Activated CD8-positive, alpha-beta memory T cell treated with anti-CD3 and anti-CD28 coated beads for 1 hour (primary cell): ENCODE data around the gene CORO2B.

Experiments
- DNase-seq, 2 donors: peaks; one replicate each; pipeline ENCODE4 v3.0.0-alpha.2; 2020; ENCODE audit warnings: low read depth in 1 of 2; ENCODE audit errors: extremely low read depth in 1 of 2

The CORO2B gene

DNA sequence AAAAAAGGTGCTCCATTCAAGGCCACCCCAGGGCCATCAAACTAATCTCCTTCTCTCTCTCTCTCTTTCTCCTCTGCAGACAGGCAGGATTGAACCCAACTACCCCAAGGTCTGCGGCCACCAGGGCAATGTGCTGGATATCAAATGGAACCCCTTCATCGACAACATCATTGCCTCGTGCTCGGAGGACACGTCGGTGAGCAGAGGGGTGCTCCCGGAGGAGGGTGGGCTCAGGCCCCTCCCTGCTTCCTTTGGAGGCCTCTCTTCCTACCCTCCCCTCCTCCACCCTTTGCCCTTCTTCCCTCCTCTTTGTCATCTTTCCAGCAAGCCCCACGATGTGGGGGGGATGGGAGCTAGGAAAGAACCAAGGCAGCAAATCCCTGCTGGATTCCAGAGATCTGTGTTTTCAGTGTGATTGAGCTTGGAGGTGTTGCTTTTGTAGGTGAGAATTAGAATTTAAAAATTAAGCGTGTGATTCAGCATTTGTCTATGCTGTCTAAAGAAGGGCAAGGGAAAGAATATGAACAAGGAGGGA lies 116.3 kb downstream of the CORO2B start:
- DNase-seq: no peak

DNA sequence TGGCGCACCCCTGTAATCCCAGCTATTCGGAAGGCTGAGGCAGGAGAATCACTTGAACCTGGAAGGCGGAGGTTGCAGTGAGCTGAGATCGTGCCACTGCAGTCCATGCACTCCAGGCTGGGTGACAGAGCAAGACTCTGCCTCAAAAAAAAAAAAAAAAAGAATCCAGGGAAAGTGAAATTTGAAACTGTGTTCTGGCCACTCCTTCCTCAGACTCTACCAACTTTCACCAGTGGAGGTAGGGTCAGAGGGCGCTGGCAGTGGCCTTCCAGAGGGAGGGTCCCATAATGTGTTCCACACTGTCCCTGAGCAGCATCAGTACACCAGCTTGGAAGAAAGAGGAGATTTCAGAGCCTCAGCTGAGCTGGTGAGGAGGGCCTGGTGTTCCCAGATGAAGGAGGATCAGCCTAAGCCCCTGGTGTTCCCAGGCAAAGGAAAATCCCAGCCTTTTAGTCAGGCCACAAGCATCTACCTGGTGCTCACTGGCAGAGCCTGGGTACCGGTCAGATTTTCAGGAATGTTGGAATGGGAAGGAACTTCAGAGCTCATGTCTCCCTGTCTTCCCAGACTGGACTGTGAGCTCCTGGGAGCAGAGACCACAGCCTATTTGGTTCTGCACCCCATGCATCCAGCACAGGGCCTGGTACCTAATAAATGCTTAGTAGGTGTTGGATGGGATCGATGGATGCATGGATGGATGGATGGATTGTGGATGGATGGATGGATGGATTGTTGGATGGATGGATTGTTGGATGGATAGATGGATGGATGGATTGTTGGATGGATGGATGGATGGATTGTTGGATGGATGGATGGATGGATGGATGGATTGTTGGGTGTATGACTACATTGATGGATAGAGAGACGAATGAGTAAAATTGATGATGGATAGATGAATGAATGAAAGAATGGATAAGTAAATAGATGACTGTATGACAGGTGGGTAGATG lies 117.9 kb downstream of the CORO2B start:
- DNase-seq: no peak

DNA sequence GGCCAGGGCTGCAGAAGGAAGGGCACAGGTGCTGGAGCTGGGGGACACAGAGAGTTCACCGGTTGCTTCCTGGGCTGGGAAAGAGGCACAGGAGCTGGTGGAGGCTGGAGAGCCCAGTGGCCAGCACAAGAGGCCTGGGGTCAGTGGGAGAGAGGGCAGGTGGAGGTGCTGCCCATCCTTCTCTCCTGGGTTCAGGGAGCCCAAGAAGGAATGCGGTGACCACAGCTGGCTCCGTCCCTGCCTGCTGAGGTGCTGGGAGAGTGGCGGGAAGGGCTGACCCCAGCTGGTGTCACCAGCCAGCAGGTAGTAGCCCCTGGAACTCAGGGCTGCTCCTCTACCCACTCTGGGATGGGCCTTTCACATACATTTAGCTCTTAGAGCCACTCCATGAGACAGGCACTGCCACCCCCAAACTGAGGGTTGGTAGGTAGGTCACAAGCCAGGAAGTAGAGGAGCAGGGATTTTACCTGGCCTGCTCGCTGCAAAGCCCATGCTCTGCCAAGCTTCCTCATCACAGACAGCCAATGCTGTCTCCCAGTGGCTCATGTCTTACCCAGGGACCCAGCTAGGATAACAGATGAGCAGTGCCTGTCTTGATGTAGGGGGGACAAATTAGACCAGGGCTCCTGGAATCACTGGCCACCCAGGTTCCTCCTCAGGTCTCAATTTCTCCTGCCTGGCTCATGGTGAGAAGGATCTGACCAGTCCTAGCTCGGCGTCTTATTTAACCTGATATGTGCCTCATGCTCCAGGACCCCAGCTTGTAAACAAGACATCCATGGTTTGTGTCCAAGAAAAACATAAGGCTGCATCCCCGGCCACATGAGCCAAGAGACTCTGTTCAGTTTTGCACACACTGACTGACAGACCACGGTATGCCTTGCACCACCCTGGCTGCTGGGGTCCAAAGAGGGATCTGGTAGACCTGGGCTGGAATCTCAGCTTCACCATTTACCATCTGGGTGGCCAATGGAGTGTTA lies 119.2 kb downstream of the CORO2B start:
- no peak for DNase-seq

DNA sequence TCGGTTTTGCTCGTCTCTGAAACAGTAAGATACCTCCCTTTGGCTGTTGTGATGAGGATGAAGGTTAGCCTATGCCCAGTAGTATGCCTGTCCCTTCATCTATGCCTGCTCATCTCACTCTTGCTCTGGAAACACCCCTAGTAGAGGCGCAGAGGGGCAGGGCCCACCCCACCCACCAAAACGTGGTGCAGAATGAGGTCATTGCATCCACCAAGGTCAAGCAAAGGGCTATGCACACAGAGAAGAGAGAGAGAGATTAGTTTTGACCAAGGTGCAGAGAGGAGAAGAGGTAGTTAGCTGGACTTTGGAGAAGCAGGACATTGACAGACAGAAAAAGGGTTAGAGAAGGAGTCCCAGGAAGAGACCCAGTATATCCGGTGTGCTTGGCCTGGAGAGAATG lies 119.9 kb downstream of the CORO2B start:
- no peak for DNase-seq

DNA sequence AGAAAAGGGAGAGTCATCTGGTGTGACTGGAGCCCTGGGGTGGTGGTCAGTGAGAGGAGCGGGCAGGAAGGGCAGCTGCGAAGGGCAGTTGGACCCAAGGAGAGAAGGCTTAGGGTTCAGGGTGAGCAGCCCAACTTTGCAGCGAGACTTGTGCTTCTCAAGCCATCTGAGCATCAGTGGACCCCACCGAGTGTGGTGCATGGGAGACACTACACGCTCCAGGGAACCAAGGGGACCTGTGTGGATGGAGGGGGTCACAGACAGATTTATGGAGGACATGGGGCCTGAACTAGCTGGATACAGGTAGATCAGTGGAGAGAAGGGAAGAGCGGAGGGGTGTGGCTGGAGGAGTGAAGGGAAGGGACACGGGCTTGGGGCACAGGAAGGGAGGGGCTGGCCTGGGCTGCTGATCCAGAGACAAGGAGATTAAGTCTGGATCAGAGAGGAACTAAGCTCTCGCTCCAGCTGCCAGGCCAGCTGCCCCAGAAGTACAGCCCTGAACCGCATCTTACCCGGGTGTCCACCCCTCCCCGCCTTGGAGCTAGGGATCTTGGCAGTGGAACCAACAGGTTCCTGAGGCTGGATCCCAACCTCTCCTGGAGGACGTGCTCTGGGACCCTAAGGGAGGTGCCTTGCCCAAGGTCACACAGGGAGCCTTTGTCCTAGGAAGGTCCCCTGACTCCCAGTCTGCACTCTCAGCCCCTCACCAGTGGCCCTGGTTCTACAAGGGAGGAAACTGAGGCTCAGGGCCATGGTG lies 120.5 kb downstream of the CORO2B start:
- DNase-seq: no peak

DNA sequence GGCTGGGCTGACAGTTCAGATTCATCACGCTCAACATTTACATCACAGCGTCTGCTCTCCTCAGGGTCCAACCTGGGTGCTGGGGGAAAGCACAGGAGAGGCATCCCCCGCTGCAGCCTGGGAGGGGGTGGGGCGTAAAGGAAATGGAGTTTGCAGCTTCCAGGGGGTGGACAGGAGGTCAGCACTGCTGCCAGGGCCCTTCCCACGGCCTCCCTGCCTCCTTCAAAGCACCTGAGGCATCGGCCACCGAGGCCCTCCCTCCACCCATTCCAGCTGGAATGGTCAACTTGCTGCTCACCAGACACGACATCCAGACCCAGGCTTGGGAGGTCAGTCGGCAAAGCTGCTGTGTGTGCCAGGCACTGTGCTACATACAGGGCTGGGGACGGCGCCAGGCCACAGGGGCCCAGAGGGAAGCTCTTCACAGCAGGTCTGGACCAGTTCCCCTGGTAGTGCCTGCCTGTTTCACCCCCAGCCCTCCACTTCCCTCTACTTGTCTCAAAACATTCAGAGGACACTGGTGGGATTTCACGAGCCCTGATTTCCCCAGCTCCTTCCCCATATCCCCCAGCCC lies 121.2 kb downstream of the CORO2B start:
- DNase-seq: no peak

DNA sequence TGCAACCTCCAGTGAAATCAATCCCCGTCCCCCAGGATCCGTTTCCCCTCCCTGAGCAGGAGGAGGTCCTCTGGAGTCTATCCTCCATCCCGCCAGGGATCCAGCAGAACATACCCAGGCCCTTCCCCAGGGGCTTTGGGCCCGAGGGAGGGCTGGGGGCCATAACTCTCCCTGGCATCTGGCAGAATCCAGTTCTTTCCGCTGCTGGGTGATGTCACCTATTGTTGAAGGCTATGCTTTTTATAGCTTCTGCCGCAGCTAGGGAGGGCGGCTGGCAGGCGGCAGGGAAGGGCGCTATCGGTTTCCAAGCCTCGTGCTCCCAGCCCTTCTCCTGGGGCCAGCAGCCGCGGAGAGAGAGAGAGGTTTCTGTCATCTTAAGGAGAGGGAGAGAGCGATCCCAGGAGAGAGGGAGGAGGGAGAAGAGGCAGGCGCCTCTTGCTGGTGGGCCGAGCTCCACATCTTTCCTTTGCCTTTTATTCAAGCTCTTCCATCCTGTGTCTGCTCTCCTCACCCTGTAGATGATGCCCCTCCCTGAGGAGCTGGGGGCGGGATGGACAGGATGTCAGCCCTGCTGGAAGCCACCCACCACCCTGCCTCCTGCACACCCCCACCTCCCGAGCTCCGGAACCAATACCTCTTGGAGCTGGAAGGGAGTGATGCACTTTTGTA lies 121.8 kb downstream of the CORO2B start:
- DNase-seq: no peak

DNA sequence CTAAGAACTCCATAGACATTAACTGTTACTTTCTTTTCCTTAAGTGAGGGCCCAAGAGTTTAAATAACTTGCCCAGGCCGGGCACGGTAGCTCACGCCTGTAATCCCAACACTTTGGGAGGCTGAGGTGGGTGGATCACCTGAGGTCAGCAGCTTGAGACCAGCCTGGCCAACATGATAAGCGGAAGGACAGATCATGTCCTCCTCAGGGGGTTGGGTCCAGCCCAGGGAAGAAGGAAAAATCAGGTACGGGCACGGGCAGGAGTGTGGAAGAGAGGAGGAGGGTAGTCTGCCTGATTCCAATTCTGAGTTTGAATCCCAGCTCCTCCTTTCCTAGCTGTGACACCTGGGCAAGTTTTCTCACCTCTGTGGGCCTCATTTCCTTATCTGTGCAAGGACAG lies 123.1 kb downstream of the CORO2B start:
- DNase-seq: no peak

DNA sequence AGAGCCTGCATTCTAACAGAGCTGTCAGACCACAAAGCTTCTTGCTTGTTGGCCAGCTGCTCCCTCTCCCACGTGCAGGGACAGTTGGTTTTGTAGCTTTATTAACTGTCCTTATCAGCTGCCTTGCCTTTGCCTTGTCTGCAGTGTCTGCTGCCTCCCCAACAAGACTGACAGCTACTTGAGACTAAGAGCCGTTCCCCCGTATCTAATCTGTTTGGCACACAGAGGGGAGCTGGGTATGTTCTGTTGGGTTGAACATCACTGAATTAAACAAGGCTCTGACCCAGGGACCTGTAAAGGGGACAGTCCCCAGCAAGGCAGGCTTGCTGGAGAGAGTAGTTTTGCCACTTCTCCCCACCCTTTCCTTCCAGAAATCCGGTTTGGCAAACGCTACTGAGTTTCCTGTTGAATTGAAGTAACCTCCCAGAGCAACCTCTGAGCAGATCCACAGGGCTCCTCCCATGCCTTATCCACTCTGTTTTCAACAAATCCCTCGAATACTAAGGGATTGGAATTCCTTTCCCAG lies 125.8 kb downstream of the CORO2B start:
- DNase-seq: no peak

DNA sequence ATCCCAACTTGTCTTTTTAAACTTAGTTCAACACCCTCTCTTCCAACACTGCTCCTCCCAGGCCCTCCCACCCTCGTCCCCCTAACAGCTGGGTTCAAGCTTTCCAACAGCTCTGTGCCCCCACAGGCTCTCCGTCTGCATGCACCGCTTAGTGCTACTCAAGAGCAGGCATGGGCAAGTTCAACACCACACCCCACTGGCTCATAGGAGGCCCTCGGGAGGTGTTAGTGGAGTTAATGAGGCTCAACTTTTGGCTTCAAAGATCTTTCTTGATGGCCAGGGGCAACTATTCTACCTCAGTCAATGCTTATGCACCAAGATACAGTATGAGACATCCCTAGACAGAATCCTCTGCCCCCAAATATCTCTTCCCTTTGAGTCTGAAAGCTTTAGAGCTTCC lies 127.5 kb downstream of the CORO2B start:
- DNase-seq: no peak

DNA sequence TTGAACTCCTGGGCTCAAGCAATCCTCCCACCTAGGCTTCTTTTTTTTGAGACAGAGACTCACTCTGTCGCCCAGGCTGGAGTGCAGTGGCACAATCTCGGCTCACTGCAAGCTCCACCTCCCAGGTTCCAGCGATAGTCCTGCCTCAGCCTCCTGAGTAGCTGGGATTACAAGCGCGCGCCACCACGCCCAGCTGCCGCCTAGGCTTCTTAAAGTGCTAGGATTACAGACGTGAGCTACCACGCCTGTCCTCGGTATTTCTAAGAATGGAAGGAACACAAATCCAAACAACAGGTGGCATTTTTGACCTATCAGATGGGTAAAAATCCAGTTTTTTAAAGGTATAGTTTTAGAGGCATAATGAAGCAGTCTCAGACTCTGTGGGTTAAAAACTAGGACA lies 128.1 kb downstream of the CORO2B start:
- DNase-seq: no peak

DNA sequence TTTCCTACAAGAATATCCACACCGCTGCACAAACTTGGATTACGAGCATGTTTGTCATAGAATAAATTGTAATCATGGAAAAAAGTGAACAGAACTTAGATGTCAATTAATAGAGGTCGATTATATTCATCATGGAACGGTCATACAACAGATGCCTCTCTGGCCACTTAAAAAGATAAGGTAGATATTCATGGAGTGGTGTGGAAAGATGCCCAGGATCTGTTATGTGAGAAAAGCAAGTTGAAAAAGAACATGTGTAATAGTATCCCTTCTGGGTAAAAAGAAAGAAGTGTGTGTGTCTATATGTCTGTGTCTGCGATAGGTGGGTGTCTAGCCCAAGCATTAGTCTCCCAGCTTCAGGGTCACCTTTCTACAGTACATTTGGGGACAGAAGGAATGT lies 128.6 kb downstream of the CORO2B start:
- DNase-seq: no peak

DNA sequence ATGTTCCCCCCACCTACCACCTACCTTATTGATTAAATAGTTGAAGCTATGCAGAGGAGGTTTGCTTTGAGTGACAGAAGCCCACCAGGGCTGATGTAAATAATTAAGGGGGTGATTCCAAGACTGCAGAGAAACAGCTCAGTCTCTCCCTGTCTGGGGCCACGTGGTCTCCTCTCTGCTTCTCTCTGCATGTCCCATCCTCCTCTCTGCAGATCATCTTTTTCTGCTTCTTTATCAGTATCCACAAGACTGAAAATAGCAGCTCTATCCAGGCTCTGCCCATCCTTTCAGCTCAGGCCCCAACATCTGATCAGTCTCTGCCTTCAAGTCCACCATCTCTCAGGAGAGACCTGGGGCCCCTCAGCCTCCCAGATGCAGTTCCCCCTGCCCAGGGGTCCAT lies 131.1 kb downstream of the CORO2B start:
- no peak for DNase-seq

DNA sequence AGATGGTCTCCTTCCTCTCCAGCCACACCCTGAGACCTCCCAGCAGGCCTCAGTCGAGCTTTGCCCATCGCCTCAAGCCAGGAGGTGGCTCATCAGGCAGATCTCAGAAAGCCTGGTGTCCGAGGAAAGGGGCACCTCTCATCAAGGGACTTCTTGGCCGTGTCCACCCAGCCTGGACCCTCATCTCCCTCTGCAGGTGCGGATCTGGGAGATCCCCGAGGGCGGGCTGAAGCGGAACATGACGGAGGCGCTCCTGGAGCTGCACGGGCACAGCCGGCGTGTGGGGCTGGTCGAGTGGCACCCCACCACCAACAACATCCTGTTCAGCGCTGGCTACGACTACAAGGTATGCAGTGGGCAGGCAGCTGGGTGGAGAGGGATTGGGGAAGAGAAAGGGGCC lies 131.7 kb downstream of the CORO2B start:
- no peak for DNase-seq

DNA sequence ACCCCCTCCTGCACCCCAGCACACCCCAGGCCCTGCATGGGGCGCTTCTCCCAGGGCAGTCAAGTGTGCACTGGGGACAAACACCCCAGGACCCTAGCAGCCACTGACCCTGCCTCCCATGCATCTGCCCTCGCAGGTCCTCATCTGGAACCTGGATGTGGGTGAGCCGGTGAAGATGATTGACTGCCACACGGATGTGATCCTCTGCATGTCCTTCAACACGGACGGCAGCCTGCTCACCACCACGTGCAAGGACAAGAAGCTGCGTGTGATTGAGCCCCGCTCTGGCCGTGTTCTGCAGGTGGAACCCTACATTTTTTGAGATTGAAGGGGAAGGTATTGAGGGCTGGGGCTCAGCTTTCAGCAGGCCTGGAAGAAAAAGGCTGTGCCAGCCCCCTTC lies 132.6 kb downstream of the CORO2B start:
- no peak for DNase-seq

DNA sequence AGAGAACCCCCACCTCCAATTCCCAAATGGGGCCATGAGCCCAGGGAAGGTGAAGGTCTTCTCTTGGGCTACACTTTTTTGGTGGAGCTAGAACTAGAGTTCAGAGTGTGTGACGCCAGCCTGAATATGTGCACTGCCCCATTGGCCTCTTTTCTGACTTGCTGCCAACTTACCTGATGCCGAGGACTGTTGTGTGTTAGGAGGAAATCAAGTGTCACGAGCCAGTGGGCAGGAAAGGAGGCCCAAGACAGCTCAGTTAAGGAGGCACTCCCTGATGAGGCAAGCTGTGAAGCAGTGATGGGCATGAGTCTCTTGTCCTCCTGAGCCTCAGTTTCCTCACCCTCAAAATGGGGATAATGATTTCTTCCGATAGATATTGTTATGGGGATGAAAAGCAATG lies 134.1 kb downstream of the CORO2B start:
- no peak for DNase-seq

DNA sequence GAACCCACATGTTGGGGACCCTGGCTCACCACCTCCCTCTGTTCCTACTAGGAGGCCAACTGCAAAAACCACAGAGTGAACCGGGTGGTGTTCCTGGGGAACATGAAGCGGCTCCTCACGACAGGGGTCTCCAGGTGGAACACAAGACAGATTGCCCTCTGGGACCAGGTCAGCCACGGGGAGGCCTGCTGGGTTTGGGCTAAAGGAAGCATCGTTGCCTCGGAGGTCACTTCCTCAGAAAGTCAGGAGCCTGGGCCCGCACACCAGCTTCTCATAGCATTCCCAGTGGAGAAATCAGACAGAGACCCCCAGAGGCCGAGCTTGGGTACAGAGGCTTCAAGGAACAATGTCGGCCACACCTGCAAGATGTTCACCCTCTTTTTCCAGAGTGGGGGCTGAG lies 135.1 kb downstream of the CORO2B start:
- DNase-seq: no peak

DNA sequence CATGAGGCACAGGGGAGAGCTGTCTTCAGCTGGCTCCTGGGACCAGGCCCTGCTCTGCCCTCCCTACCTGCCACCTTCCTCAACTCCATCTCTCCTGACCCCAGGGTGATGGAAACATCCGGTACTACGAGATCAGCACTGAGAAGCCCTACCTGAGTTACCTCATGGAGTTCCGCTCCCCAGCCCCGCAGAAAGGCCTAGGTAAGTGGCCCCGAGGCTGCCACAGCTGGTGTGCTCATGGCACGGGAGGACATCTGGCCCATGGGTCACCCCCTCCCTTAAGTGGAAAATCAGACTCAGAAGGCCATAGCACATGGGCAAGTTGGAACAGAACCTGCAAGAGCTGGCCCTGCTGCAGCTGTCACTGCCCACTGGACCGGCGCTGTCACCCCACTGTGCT lies 136.3 kb downstream of the CORO2B start:
- DNase-seq: no peak

DNA sequence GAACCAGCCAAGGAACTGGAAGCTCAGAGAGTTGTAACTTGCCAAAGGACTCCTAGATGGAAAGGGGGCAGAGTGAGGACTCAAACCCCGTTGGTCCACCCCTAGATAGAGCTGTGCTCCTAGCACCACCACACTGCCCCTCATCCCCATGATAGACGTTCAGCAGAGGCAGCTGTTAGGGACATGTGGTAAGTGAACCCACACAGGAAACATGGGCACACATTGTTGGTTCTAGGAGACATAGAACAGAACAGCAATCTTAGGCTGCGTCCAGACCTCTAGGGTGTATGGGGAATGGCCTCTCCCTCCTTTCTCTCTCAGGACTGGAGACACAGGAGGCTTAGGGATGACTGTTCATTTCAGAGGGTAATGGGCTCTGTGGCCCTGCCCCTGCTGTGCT lies 139.2 kb downstream of the CORO2B start:
- no peak for DNase-seq

DNA sequence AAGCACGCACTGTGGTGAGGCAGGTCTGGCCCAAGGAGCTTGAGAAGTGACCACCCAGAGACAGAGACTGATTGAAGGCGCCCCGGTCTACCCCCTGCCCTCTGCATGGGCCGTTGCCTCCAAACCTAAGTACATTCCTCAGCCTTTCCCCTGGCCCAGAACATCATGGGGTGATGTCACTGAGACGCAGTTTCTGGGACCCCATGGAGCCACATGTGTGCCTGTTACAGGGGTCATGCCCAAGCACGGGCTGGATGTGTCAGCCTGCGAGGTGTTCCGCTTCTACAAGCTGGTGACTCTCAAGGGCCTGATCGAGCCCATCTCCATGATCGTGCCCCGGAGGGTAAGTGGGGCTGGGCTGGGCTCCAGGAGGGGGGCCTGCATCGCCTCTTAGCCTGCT lies 139.7 kb downstream of the CORO2B start:
- no peak for DNase-seq
